Neural cell (in vitro differentiated cells): ENCODE results near the gene CPAMD8. TPM values are rescaled to one million over a fixed set of nuclear protein-coding genes. Genes with fewer than 3 reads are reported as not detected.

Experiments
- H2AFZ ChIP-seq: fragments of 200-600, 300-800 bp; sonication (generic), shearing (Covaris generic); 2 replicates; pipeline ENCODE4 v1.6.0; 2014; ENCODE audit warnings: low read depth, mild to moderate bottlenecking, antibody characterized with exemption, low read length, moderate library complexity
- H3F3A ChIP-seq: fragments of 200-600 bp; shearing (Covaris generic); 2 replicates; pipeline ENCODE4 v1.6.1; 2016; ENCODE audit warnings: mild to moderate bottlenecking, moderate library complexity, mixed read lengths, antibody characterized with exemption, low read length; ENCODE audit not compliant: insufficient read depth, poor library complexity, severe bottlenecking
- H3K27ac ChIP-seq: fragments of 200-600, 300-800 bp; sonication (generic), shearing (Covaris generic); 2 replicates; pipeline ENCODE4 v1.5.1; 2014; ENCODE audit warnings: mild to moderate bottlenecking, low read length, moderate library complexity
- H3K27me3 ChIP-seq: fragments of 300-800, 200-600 bp; sonication (generic), shearing (Covaris generic); 2 replicates; pipeline ENCODE4 v1.6.0; 2014; ENCODE audit warnings: mild to moderate bottlenecking, low read depth, low read length, moderate library complexity; ENCODE audit not compliant: insufficient read depth
- H3K36me3 ChIP-seq: fragments of 300-800, 200-600 bp; sonication (generic), shearing (Covaris generic); 2 replicates; pipeline ENCODE4 v1.5.1; 2014; ENCODE audit warnings: mild to moderate bottlenecking, antibody characterized with exemption, low read length, moderate library complexity; ENCODE audit not compliant: insufficient read depth
- H3K4me2 ChIP-seq: fragments of 300-800, 200-600 bp; sonication (generic), shearing (Covaris generic); 2 replicates; pipeline ENCODE4 v1.6.0; 2014; ENCODE audit warnings: mild to moderate bottlenecking, low read length
- H3K4me3 ChIP-seq: fragments of 300-800, 200-600 bp; sonication (generic), shearing (Covaris generic); 2 replicates; pipeline ENCODE4 v1.5.1; 2014; ENCODE audit warnings: mild to moderate bottlenecking, low read length, moderate library complexity
- H3K79me2 ChIP-seq: fragments of 200-600 bp; shearing (Covaris generic); replicated peaks from 2 replicates; pipeline ENCODE4 v1.6.0; 2014; ENCODE audit warnings: mild to moderate bottlenecking, low read length, moderate library complexity; ENCODE audit not compliant: insufficient read depth
- H3K9ac ChIP-seq: fragments of 300-800, 200-600 bp; sonication (generic), shearing (Covaris generic); 2 replicates; pipeline ENCODE4 v1.6.1; 2016; ENCODE audit warnings: mild to moderate bottlenecking, low read length, mixed read lengths
- H3K9me2 ChIP-seq: fragments of 200-600 bp; shearing (Covaris generic); 2 replicates; pipeline ENCODE4 v1.6.1; 2016; ENCODE audit warnings: mild to moderate bottlenecking, low read length, mixed read lengths; ENCODE audit not compliant: insufficient read depth
- H3K9me3 ChIP-seq: fragments of 200-600, 300-800 bp; sonication (generic), shearing (Covaris generic); 2 replicates; pipeline ENCODE4 v1.6.1; 2016; ENCODE audit warnings: mild to moderate bottlenecking, mixed run types, low read length, moderate library complexity, mixed read lengths
- H4K20me1 ChIP-seq: fragments of 200-600 bp; shearing (Covaris generic); 2 replicates; pipeline ENCODE4 v1.6.1; 2016; ENCODE audit warnings: mild to moderate bottlenecking, mixed run types; ENCODE audit not compliant: insufficient read depth
- CTCF ChIP-seq: fragments of 450-650 bp; IDR thresholded peaks from 2 replicates; pipeline ENCODE4 v1.5.1; 2014; ENCODE audit warnings: antibody characterized with exemption, mild to moderate bottlenecking, moderate library complexity; ENCODE audit not compliant: poor library complexity, severe bottlenecking
- EP300 ChIP-seq: fragments of 450-650 bp; conservative IDR thresholded peaks from 2 replicates; pipeline ENCODE4 v1.6.1; 2014; ENCODE audit warnings: antibody characterized with exemption, mild to moderate bottlenecking, moderate library complexity; ENCODE audit not compliant: poor library complexity, severe bottlenecking
- EZH2 ChIP-seq: fragments of 200-600, 300-800 bp; shearing (Covaris generic), sonication (generic); IDR thresholded peaks from 2 replicates; pipeline ENCODE4 v1.6.1; 2014; ENCODE audit warnings: antibody characterized with exemption, low read length, borderline replicate concordance, mild to moderate bottlenecking; ENCODE audit not compliant: insufficient read depth, poor library complexity, severe bottlenecking
- MXI1 ChIP-seq: fragments of 450-650 bp; conservative IDR thresholded peaks from 2 replicates; pipeline ENCODE4 v1.6.1; 2014; ENCODE audit warnings: antibody characterized with exemption, mild to moderate bottlenecking; ENCODE audit not compliant: poor library complexity, severe bottlenecking
- POLR2AphosphoS5 ChIP-seq: IDR thresholded peaks from 2 replicates; pipeline ENCODE4 v1.6.1; 2012
- RAD21 ChIP-seq: fragments of 450-650 bp; conservative IDR thresholded peaks from 2 replicates; pipeline ENCODE4 v1.6.1; 2014; ENCODE audit warnings: antibody characterized with exemption, mild to moderate bottlenecking, moderate library complexity
- REST ChIP-seq: IDR thresholded peaks from 2 replicates; pipeline ENCODE4 v1.6.1; 2012; ENCODE audit warnings: borderline replicate concordance
- SMC3 ChIP-seq: fragments of 450-650 bp; conservative IDR thresholded peaks from 2 replicates; pipeline ENCODE4 v1.6.1; 2014; ENCODE audit warnings: antibody characterized with exemption, mild to moderate bottlenecking, moderate library complexity; ENCODE audit not compliant: poor library complexity
- TAF1 ChIP-seq: IDR thresholded peaks from 2 replicates; pipeline ENCODE4 v1.6.1; 2012; ENCODE audit warnings: low read depth
- polyA plus RNA-seq: library from polyadenylated mRNA; depleted of rRNA; stranded (reverse); fragments of >200 nt; gene quantifications from 2 replicates; pipeline ENCODE4 v1.2.3, GENCODE V29; 2014

Gene CPAMD8
- polyA plus RNA-seq, 1 donor from 2014 or later, result 1.9 TPM

- no peaks in the 10 kb centered on the region for H3F3A ChIP-seq
- H2AFZ ChIP-seq, result no peak overlapping the region
- no peaks in the 10 kb centered on the region for H3K36me3 ChIP-seq
- H3K4me2 ChIP-seq, result peak overlapping the region; percentile 82
- no peaks in the 10 kb centered on the region for H3K9me3 ChIP-seq
- peak overlapping the region; percentile 63 for H3K9ac ChIP-seq
- H3K9me2 ChIP-seq, result no peaks in the 10 kb centered on the region
- peak overlapping the region; percentile 94 for H3K4me3 ChIP-seq
- TF ChIP-seq CTCF (no peak), EP300 (no peak), EZH2 (no peak), POLR2AphosphoS5 (no peak), RAD21 (no peak), TAF1 (no peak), MXI1 (no peak), REST (no peak), SMC3 (no peak)
- H3K27ac ChIP-seq, result no peak overlapping the region
- no peaks in the 10 kb centered on the region for H3K27me3 ChIP-seq
- no peaks in the 10 kb centered on the region for H4K20me1 ChIP-seq
- peaks cover 32% of the 10 kb centered on the region for H3K79me2 ChIP-seq
Measured at GRCh38 chr19:17073869-17074633, 47.4 kb upstream of the CPAMD8 start.

- no peaks in the 10 kb centered on the region for H4K20me1 ChIP-seq
- H3K4me2 ChIP-seq, result no peak overlapping the region
- no peak overlapping the region for H3K4me3 ChIP-seq
- H3F3A ChIP-seq, result no peaks in the 10 kb centered on the region
- peaks cover 7% of the 10 kb centered on the region for H3K79me2 ChIP-seq
- H3K27me3 ChIP-seq, result no peaks in the 10 kb centered on the region
- no peak for TF ChIP-seq EZH2
- H2AFZ ChIP-seq, result no peak overlapping the region
- no peak overlapping the region for H3K27ac ChIP-seq
- H3K9me3 ChIP-seq, result no peaks in the 10 kb centered on the region
- no peaks in the 10 kb centered on the region for H3K36me3 ChIP-seq
- no peaks in the 10 kb centered on the region for H3K9me2 ChIP-seq
- H3K9ac ChIP-seq, result no peak overlapping the region
Measured at GRCh38 chr19:17070912-17071311, 44.3 kb upstream of the CPAMD8 start.

GRCh38 chr19:17070421-17070820 lies 43.8 kb upstream of the CPAMD8 start:
- Histone ChIP-seq H3F3A (no peaks in the 10 kb centered on the region), H3K27me3 (no peaks in the 10 kb centered on the region), H2AFZ (no peak overlapping the region), H3K9me2 (no peaks in the 10 kb centered on the region), H3K4me2 (no peak overlapping the region), H3K9me3 (no peaks in the 10 kb centered on the region), H3K36me3 (no peaks in the 10 kb centered on the region), H3K79me2 (peaks cover 7% of the 10 kb centered on the region), H3K27ac (no peak overlapping the region), H3K4me3 (no peak overlapping the region), H4K20me1 (no peaks in the 10 kb centered on the region), H3K9ac (no peak overlapping the region)
- TF ChIP-seq EP300 (no peak), POLR2AphosphoS5 (no peak), MXI1 (no peak), CTCF (no peak)
